CD14-positive monocyte (primary cell): ENCODE data around the gene INPP5A. TPM values are rescaled to one million over a fixed set of nuclear protein-coding genes. Genes with fewer than 3 reads are reported as not detected.
"Not testable (repeated sequence)": the region's sequence is repeated elsewhere in the genome, so short reads cannot be mapped to it uniquely, and the experiment has no call there.

ENCODE experiments used
- DNase-seq, 3 donors: peaks; one replicate each; pipeline ENCODE4 v3.0.0-alpha.2; 2011 to 2022
- H2AFZ ChIP-seq: 2 replicates; pipeline ENCODE4 v1.6.0; 2012; ENCODE audit warnings: mild to moderate bottlenecking, low read depth, low read length, inconsistent platforms; ENCODE audit not compliant: insufficient read depth, poor library complexity, severe bottlenecking
- H3K27ac ChIP-seq, 2 donors: 1 replicate in 1 of 2; 2 replicates in 1 of 2; pipeline ENCODE4 v1.5.1; 2012 to 2013; ENCODE audit warnings: low read length in 2 of 2, control low read depth in 1 of 2, inconsistent platforms in 1 of 2, low read depth in 1 of 2, mild to moderate bottlenecking in 1 of 2
- H3K27me3 ChIP-seq, 2 donors: one replicate each; pipeline versions ENCODE4 v1.6.0 to v1.6.1; 2011 to 2013; ENCODE audit warnings: low read length in 2 of 2; ENCODE audit not compliant: control insufficient read depth in 2 of 2, insufficient read depth in 2 of 2
- H3K36me3 ChIP-seq, 2 donors: replicated peaks in 1 of 2; 1 replicate in 1 of 2; 2 replicates in 1 of 2; pipeline versions ENCODE4 v1.5.1 to v1.6.1; 2012 to 2013; ENCODE audit warnings: low read length in 2 of 2, control low read depth in 1 of 2, inconsistent platforms in 1 of 2, mild to moderate bottlenecking in 1 of 2; ENCODE audit not compliant: insufficient read depth in 2 of 2, control insufficient read depth in 1 of 2
- H3K4me1 ChIP-seq, 2 donors: 1 replicate in 1 of 2; 2 replicates in 1 of 2; pipeline versions ENCODE4 v1.5.1 to v1.6.1; 2012 to 2013; ENCODE audit warnings: low read length in 2 of 2, control low read depth in 1 of 2, inconsistent platforms in 1 of 2, mild to moderate bottlenecking in 1 of 2, moderate library complexity in 1 of 2; ENCODE audit not compliant: insufficient read depth in 2 of 2, control insufficient read depth in 1 of 2
- H3K4me2 ChIP-seq: replicated peaks from 2 replicates; pipeline ENCODE3; 2012; ENCODE audit warnings: low read length, moderate library complexity, mild to moderate bottlenecking; ENCODE audit not compliant: poor library complexity, severe bottlenecking; ENCODE audit errors: extremely low read depth
- H3K4me3 ChIP-seq, 3 experiments: fragments of 200-600 bp in 1 of 3; sonication (generic) in 1 of 3; replicated peaks in 1 of 3; 1 replicate in 2 of 3; 2 replicates in 1 of 3; pipeline ENCODE4 v1.5.1; 2011 to 2013; ENCODE audit warnings: low read length in 3 of 3, mild to moderate bottlenecking in 3 of 3, control low read depth in 2 of 3, low read depth in 2 of 3, inconsistent platforms in 1 of 3, moderate library complexity in 1 of 3
- H3K79me2 ChIP-seq: 2 replicates; pipeline ENCODE4 v1.6.0; 2012; ENCODE audit warnings: mild to moderate bottlenecking, control low read depth, inconsistent platforms, low read length, moderate library complexity; ENCODE audit not compliant: insufficient read depth
- H3K9ac ChIP-seq: 2 replicates; pipeline ENCODE4 v1.6.0; 2017; ENCODE audit warnings: low read length, mild to moderate bottlenecking; ENCODE audit not compliant: insufficient read depth, poor library complexity, severe bottlenecking
- H3K9me3 ChIP-seq, 2 donors: replicated peaks in 1 of 2; 1 replicate in 1 of 2; 2 replicates in 1 of 2; pipeline versions ENCODE4 v1.5.1 to v1.6.1; 2012 to 2013; ENCODE audit warnings: low read length in 2 of 2, control low read depth in 1 of 2; ENCODE audit not compliant: control insufficient read depth in 1 of 2, insufficient read depth in 1 of 2
- H4K20me1 ChIP-seq: 2 replicates; pipeline ENCODE4 v1.6.0; 2012; ENCODE audit warnings: mild to moderate bottlenecking, low read length, control low read depth, moderate library complexity; ENCODE audit not compliant: insufficient read depth
- H3K27ac Mint-ChIP-seq, 7 donors: one replicate each; pipeline ENCODE4 v1.8.0; 2020; ENCODE audit warnings: mild to moderate bottlenecking in 7 of 7, mixed read lengths in 7 of 7, moderate library complexity in 6 of 7, inconsistent platforms in 2 of 7
- H3K27me3 Mint-ChIP-seq, 3 donors: one replicate each; pipeline ENCODE4 v1.8.0; 2021 to 2022; ENCODE audit warnings: low read depth in 3 of 3, mild to moderate bottlenecking in 3 of 3, mixed read lengths in 3 of 3, moderate library complexity in 3 of 3, inconsistent platforms in 1 of 3
- H3K36me3 Mint-ChIP-seq, 2 donors: one replicate each; pipeline ENCODE4 v1.8.0; 2020; ENCODE audit warnings: mixed read lengths in 2 of 2, inconsistent platforms in 1 of 2, mild to moderate bottlenecking in 1 of 2
- H3K4me1 Mint-ChIP-seq: one replicate; pipeline ENCODE4 v1.8.0; 2020; ENCODE audit warnings: mild to moderate bottlenecking, mixed read lengths
- H3K4me3 Mint-ChIP-seq, 2 donors: one replicate each; pipeline ENCODE4 v1.8.0; 2020; ENCODE audit warnings: mild to moderate bottlenecking in 2 of 2, mixed read lengths in 2 of 2, moderate library complexity in 1 of 2
- H3K9me3 Mint-ChIP-seq, 7 donors: one replicate each; pipeline ENCODE4 v1.8.0; 2020 to 2022; ENCODE audit warnings: mixed read lengths in 7 of 7, mild to moderate bottlenecking in 6 of 7, moderate library complexity in 6 of 7, inconsistent platforms in 2 of 7
- WGBS: methylation state at CpG from one replicate; pipeline ENCODE4 v1.1.5; 2013; ENCODE audit warnings: missing lambda C conversion rate; ENCODE audit not compliant: insufficient coverage; 5-methylcytosine and 5-hydroxymethylcytosine counted together
- intact Hi-C, 2 donors: fragments of 100-400 bp; cut with micrococcal nuclease; formaldehyde crosslinking; loops; one replicate each; pipeline versions ENCODE4 v1.15.0 to v1.15.1; 2023
- polyA plus RNA-seq, 3 donors: library from polyadenylated mRNA; depleted of rRNA in 1 of 3; unstranded in 2 of 3; stranded (reverse) in 1 of 3; fragments of 300-500 nt in 2 of 3; fragments of >200 nt in 1 of 3; fragmentation: Illumina TruSeq in 2 of 3; gene quantifications; 1 replicate in 2 of 3; 2 replicates in 1 of 3; pipeline ENCODE4 v1.2.3, GENCODE V29; 2012 to 2021
- TF ChIP-seq, protein P1 (sequence below): fragments of 200-600 bp; IDR thresholded peaks from one replicate; pipeline ENCODE4 v1.8.0; 2022; ENCODE audit warnings: antibody characterized with exemption, mild to moderate bottlenecking

The INPP5A gene
- polyA plus RNA-seq, 3 donors: 0.87 to 17.2 (median 2.9) TPM

DNA sequence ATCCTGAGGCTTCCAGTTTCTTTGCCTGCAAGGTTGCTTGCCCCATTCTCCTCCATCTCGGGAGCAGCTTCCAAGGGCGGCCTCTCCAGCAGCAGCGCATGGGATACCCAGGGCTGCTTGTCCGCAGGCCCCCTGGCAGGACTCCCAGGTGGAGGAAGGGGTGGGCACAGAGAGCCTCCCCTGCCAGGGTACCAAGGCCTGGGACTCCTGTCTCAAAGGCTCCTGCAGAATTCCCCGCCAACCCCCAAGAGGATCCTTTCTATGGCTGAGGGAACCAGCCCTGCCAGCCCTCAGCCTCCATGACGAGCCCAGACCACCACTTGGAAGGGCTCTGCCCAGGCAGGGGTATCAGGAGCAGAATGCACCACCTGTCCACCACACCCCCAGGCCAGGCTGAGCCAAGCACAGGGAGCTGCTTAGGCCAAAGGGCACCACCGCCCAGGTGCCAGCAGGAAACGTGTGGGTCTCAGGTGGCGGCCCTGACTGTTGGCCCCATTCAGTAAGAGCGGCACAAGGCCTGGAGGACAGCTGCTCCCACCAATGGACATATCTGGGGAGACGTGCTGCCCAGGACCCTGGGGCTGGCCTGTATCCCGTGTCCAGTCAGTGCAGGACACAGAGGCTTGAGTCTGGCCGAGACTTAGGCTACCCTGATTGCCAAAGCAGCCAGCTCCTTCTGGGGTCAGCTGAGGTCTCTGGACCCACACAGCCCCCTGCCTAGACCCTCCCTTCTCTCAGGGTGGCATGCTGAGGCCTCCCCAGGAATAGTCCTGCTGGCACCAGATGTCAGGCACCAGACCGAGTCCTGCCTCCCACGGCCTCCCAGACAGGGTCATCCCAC is 33.8 kb upstream of the INPP5A start:
- H3K27ac Mint-ChIP-seq: peak overlapping the region in 1 of 7 donors; percentile 53
- H2AFZ ChIP-seq: no peak overlapping the region
- H3K36me3 ChIP-seq: no peaks in the 10 kb centered on the region
- H3K4me1 ChIP-seq: no peaks in the 10 kb centered on the region
- no peak overlapping the region for H3K4me3 ChIP-seq
- H3K27me3 Mint-ChIP-seq: peaks cover 5 to 11% (median 7%) of the 10 kb centered on the region in 3 donors
- H3K4me1 Mint-ChIP-seq: peaks cover 2% of the 10 kb centered on the region
- H3K4me2 ChIP-seq: no peak overlapping the region
- H3K27me3 ChIP-seq: no peaks in the 10 kb centered on the region
- no peak for DNase-seq
- H3K36me3 Mint-ChIP-seq: no peaks in the 10 kb centered on the region
- 92% methylated on average over 12 of the region's 15 CpGs for WGBS
- H3K9me3 Mint-ChIP-seq: no peaks in the 10 kb centered on the region
- H3K4me3 Mint-ChIP-seq: no peak overlapping the region
- no peaks in the 10 kb centered on the region for H4K20me1 ChIP-seq
- intact Hi-C loops: no loop called here
- TF ChIP-seq, protein P1, sequence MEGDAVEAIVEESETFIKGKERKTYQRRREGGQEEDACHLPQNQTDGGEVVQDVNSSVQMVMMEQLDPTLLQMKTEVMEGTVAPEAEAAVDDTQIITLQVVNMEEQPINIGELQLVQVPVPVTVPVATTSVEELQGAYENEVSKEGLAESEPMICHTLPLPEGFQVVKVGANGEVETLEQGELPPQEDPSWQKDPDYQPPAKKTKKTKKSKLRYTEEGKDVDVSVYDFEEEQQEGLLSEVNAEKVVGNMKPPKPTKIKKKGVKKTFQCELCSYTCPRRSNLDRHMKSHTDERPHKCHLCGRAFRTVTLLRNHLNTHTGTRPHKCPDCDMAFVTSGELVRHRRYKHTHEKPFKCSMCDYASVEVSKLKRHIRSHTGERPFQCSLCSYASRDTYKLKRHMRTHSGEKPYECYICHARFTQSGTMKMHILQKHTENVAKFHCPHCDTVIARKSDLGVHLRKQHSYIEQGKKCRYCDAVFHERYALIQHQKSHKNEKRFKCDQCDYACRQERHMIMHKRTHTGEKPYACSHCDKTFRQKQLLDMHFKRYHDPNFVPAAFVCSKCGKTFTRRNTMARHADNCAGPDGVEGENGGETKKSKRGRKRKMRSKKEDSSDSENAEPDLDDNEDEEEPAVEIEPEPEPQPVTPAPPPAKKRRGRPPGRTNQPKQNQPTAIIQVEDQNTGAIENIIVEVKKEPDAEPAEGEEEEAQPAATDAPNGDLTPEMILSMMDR: no peak
- H3K9ac ChIP-seq: no peak overlapping the region
- H3K79me2 ChIP-seq: no peaks in the 10 kb centered on the region
- no peak overlapping the region for H3K27ac ChIP-seq
- no peaks in the 10 kb centered on the region for H3K9me3 ChIP-seq

DNA sequence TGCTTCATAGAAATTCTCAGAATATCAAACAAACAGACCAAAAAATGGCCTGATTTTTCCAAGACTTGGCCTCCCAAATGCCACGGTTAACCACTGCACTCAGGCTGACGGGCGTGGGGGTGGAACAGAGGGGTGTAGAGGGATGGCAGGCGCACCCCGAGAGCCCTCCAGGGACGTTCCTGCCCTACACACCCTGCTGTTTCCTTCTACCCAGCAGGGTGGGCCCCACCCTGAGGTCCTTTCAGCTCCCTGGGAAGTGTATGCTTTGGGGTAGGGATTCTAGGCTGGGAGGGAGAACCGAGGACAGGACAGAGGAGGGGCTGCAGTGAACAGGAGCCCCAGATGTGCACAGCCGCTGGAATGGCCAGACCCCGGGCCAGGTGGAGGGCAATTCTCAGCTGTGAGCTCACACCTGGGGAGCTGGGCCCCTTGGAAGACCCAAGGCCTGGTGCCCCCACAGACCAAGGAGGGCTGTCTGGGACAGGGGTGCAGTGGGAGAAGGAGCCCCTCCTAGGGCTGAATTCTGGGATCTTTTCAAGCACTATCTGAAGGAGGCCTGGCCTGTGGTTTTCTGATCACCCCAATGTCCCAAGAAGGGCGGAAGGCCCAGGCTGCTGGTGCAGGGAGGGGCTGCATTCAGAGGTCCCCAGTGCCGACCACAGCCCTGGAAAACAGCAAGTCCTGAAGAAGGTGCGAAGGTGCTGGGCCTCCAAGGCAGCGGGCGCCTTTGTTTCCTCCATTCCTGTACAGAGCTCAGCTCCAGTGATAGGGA is 32.9 kb upstream of the INPP5A start:
- H3K27me3 Mint-ChIP-seq: peaks cover 5 to 7% (median 6%) of the 10 kb centered on the region in 3 donors
- H3K36me3 Mint-ChIP-seq: no peaks in the 10 kb centered on the region
- DNase-seq: no peak
- TF ChIP-seq, protein P1: no peak
- H3K27ac Mint-ChIP-seq: no peak overlapping the region
- H3K79me2 ChIP-seq: no peaks in the 10 kb centered on the region
- H3K4me3 Mint-ChIP-seq: no peak overlapping the region
- H3K27ac ChIP-seq: no peak overlapping the region
- H3K27me3 ChIP-seq: no peaks in the 10 kb centered on the region
- no peaks in the 10 kb centered on the region for H3K9me3 Mint-ChIP-seq
- no peaks in the 10 kb centered on the region for H4K20me1 ChIP-seq
- H3K4me1 Mint-ChIP-seq: no peaks in the 10 kb centered on the region
- 91% methylated on average over 7 of the region's 14 CpGs for WGBS
- intact Hi-C loops: no loop called here
- H3K9me3 ChIP-seq: no peaks in the 10 kb centered on the region
- no peaks in the 10 kb centered on the region for H3K36me3 ChIP-seq
- no peaks in the 10 kb centered on the region for H3K4me1 ChIP-seq
- no peak overlapping the region for H3K4me2 ChIP-seq
- no peak overlapping the region for H3K4me3 ChIP-seq
- no peak overlapping the region for H2AFZ ChIP-seq
- no peak overlapping the region for H3K9ac ChIP-seq

GRCh38 chr10:132505546-132505945 is 32.0 kb upstream of the INPP5A start:
- H2AFZ ChIP-seq, DNase-seq, H3K27me3 Mint-ChIP-seq, H3K36me3 ChIP-seq, H3K79me2 ChIP-seq, intact Hi-C loops, H3K9ac ChIP-seq, H3K27me3 ChIP-seq, H3K27ac Mint-ChIP-seq, H3K9me3 ChIP-seq, H3K4me3 Mint-ChIP-seq, H3K9me3 Mint-ChIP-seq, H3K36me3 Mint-ChIP-seq, H3K4me2 ChIP-seq, H3K4me3 ChIP-seq, H4K20me1 ChIP-seq, H3K27ac ChIP-seq, H3K4me1 Mint-ChIP-seq, H3K4me1 ChIP-seq: not testable (repeated sequence)
- WGBS: 73% methylated on average over 9 of the region's 23 CpGs
